H4 (cell line): Measurements from ENCODE around the gene DYNLRB1. TPM values are rescaled to one million over a fixed set of nuclear protein-coding genes. Genes with fewer than 3 reads are reported as not detected.
"Not testable (repeated sequence)": the region's sequence is repeated elsewhere in the genome, so short reads cannot be mapped to it uniquely, and the experiment has no call there.

ENCODE experiments used
- DNase-seq: peaks from one replicate; pipeline ENCODE4 v3.0.0-alpha.2; 2015; ENCODE audit warnings: low spot score
- total RNA-seq: library from RNA; depleted of rRNA; stranded (reverse); fragments of >200 nt; shearing (Covaris generic); gene quantifications from 2 replicates; pipeline ENCODE4 v1.2.3, GENCODE V29; 2014

DYNLRB1 gene
- total RNA-seq, 1 experiment from 2014 or later, result 142 TPM

GRCh38 chr20:34511891-34512265 is 4.3 kb upstream of the DYNLRB1 start:
- no peak for DNase-seq

- no peak for DNase-seq
Measured at GRCh38 chr20:34512266-34512954, 3.8 kb upstream of the DYNLRB1 start.

- no peak for DNase-seq
Measured at GRCh38 chr20:34512955-34513419, 3.2 kb upstream of the DYNLRB1 start.

- not testable (repeated sequence) for DNase-seq
Measured at GRCh38 chr20:34514034-34514433, 2.2 kb upstream of the DYNLRB1 start.

GRCh38 chr20:34514897-34515483 is 1.2 kb upstream of the DYNLRB1 start:
- DNase-seq, result no peak

GRCh38 chr20:34515484-34516246 is 557 bp upstream of the DYNLRB1 start:
- DNase-seq, result peak; percentile 55

GRCh38 chr20:34517114-34517505 is 888 bp downstream of the DYNLRB1 start:
- DNase-seq, result no peak

GRCh38 chr20:34518863-34519262 is 2.6 kb downstream of the DYNLRB1 start:
- DNase-seq, result not testable (repeated sequence)

- not testable (repeated sequence) for DNase-seq
Measured at GRCh38 chr20:34519841-34520240, 3.6 kb downstream of the DYNLRB1 start.

- peak; percentile 52 for DNase-seq
Measured at GRCh38 chr20:34522969-34523871, 7.0 kb downstream of the DYNLRB1 start.

GRCh38 chr20:34524426-34524825 is 8.2 kb downstream of the DYNLRB1 start:
- DNase-seq, result no peak

GRCh38 chr20:34525342-34525708 is 9.1 kb downstream of the DYNLRB1 start:
- DNase-seq, result no peak

- DNase-seq, result peak; percentile 98
Measured at GRCh38 chr20:34525709-34526416, 9.6 kb downstream of the DYNLRB1 start.

- DNase-seq, result no peak
Measured at GRCh38 chr20:34526466-34526865, 10.2 kb downstream of the DYNLRB1 start.

- no peak for DNase-seq
Measured at GRCh38 chr20:34527016-34527415, 10.8 kb downstream of the DYNLRB1 start.

GRCh38 chr20:34528921-34529297 is 12.7 kb downstream of the DYNLRB1 start:
- peak; percentile 54 for DNase-seq

- DNase-seq, result no peak
Measured at GRCh38 chr20:34529742-34530141, 13.5 kb downstream of the DYNLRB1 start.

GRCh38 chr20:34530342-34530741 is 14.1 kb downstream of the DYNLRB1 start:
- DNase-seq, result no peak

GRCh38 chr20:34531608-34532265 is 15.5 kb downstream of the DYNLRB1 start:
- no peak for DNase-seq

- DNase-seq, result no peak
Measured at GRCh38 chr20:34532320-34532719, 16.1 kb downstream of the DYNLRB1 start.

GRCh38 chr20:34532756-34533155 is 16.5 kb downstream of the DYNLRB1 start:
- no peak for DNase-seq
